NCI-H1417 (cell line): ENCODE results near the gene CAPN12.

Experiments used
- DNase-seq, 3 experiments: peaks; one replicate each; lab custom pipeline; 2025; lab: John Stamatoyannopoulos, UW

Gene CAPN12

DNA sequence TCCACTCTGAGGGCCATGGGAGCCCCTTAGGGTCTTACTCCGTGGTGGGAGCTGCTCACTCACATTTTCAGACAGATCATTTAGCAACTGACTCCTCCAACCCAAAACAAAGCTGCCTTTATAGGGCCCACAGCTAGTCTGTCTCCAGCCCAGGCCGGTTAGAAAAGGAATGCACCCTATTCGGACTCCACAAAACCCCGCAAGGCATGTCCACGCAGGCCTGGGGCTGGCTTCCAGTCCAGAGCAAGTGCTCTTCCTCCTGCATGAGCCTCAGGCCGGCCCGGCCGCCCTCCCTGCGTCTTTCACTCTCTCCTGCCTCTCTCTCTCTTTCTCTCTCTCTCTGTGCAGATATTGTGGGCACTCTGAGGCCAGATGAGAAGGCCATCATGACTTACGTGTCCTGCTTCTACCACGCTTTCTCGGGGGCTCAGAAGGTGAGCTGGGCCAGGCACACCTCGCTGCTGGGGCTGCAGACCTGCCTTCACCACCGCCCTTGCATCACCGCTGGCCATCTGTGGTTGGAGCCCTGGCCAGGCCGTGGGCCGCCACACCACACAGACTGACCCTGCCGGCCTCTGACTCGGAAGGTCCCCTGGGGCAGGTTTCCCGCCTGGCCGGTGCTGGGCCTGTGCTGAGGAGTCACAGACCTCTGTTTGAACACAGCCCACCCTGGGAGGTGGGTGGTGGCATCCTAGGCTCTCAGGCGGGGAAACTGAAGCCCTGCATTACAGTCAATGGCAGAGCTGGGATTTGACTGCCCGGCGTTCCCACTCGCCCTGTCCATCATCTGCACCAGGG, 33.1 kb downstream of the CAPN12 start:
- DNase-seq = no peak

DNA sequence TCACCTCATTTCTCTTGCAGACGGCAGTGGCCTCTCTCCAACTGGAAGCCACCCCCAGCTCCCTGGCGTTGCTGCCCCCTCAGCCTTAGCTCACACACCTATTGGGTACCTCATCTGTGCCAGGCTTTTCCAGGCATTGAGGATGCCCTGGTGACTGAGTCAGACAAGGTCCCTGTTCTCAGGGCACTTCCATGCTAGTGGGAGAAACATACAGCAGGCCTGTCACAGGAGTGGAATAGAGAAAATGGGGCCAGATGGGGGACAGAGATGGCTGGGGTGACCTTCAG, 33.9 kb downstream of the CAPN12 start:
- DNase-seq = no peak

DNA sequence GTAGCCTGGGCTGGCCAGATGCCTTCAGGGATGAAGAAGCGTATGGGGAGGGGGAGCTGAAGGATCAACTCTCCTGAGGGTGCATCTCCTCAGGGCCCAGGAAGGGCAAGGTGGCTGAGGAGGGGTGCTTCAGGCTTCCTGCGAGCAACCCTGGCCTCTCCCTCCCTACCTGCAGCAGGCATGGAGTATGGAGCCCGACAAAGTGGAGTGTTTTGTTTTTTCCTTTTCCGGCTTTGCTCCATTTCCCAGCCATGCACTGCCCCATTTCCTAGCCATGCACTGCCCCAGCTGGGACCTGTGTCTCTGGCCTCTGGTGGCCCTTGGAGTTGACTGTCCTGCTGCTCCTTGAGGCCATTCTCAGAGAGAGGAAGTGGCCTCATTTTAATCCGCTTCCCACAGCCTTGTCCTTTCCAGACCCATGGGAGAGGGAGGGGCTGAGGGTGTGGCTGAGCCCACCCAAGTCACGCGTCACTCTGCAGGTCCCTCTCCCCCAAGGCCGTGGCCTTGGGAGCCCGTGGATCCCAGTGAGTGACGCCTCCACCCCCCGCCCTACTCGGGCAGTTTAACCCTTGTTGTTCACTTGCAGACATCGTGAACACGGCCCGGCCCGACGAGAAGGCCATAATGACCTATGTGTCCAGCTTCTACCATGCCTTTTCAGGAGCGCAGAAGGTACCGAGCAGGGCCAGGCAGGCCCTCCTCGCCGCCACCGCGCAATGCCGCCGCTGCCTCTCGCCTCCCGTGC, 34.4 kb downstream of the CAPN12 start:
- no peak for DNase-seq

DNA sequence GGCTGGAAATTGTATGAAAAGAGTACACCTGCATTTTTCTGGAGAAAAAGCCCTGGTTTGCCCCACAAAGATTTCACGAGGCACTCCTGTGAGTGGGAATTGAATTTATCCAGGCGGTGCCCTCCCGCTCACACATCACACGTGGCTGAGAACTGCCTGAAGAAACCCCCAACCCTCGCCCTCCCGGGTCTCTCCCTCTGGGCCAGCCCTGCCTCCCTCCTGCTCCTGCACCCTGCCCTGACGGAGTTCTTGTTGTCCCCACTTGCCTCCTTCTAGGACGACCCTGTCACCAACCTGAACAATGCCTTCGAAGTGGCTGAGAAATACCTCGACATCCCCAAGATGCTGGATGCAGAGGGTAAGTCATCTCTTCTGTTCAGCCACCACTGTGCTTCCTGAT, 35.2 kb downstream of the CAPN12 start:
- no peak for DNase-seq

DNA sequence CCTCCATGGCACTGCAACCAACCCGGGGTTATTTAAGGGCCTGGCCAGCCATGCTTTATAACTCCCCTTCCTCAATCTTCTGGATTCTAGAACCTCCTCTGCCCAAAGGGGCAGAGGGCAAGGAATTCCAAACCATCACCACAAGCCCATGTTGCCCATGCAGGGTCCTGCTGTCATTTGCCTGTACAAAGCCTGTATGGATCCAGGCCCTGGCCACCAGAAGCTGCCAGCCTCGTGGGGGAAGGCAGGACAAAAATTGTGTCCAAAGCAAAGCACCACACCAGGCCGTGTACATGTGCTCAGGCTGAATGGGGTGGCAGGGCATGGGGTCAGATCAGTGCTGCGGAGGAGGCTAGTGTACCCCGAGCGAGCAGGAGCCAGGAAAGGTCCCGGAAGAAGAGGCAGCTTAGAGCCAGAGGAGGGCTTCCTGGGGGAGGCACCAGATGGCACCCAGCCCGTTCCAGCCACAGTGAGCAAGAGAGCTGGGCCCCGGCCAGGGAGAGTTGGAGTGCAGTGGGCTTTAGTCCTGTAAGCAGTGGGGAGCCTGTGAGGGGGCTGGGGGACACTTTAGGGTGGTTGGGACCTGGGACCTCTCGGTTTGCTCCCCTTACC, 35.8 kb downstream of the CAPN12 start:
- no peak for DNase-seq

DNA sequence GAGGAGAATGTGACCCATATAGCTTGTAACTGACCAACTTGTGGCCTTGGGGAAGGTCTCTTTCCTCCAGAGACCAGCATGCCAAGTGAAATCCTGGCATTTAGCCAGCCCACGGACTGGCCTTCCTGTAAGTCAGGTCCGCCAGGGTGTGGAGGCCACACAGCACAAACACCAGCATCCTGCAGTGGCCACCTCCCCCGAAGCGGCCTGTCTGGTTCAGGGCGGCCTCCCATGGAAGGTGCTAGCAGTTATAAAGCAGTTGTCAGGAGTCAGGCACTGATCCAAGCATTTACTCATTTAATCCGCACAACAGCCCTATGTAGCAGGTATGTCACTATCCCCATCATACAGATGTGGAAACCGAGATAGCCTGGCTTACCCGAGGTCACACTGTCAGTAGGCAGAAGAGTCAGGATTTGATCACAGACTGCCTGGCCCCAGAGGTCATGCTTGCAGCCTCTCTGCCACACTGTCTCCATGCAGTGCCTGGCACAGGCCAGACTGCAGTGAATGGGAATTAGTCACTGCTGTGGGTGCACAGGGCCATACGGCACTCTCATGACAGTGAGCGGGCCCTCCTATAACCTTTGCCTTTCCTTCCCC, 36.7 kb downstream of the CAPN12 start:
- DNase-seq = no peak

DNA sequence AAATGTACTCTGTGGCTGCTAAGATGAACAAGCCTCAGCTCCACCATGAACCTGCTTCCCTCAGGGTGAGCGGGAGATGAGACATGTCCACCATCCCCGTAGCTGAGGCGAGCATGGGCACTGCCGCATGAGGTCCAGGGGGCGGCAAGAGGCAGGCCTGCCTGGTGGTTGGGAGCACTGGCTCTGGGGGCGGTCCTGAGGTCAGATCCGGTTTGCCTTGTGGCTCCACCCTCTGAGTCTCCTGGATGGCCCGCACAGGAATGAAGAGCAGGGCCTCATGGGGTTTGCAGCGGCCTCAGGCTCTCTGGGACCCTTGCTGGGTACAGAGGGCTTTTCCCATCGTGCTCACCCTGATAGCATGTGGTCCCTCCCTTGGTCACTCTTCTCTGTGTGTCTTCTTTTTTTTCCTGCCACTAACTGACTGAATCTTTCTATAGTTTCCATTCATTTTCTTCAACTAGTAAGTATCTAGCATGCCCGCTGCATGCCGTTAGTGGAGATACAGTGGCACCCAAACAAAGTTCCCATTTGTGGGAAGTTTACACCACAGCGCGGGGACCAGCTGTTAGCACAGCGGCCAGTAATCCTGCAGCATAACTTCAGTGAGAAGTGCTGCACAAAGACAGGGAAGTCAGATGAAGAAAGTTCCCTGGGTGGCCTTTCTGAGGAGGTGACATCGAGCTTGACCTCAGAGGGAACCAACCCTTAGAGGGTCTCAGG, 37.3 kb downstream of the CAPN12 start:
- no peak for DNase-seq

DNA sequence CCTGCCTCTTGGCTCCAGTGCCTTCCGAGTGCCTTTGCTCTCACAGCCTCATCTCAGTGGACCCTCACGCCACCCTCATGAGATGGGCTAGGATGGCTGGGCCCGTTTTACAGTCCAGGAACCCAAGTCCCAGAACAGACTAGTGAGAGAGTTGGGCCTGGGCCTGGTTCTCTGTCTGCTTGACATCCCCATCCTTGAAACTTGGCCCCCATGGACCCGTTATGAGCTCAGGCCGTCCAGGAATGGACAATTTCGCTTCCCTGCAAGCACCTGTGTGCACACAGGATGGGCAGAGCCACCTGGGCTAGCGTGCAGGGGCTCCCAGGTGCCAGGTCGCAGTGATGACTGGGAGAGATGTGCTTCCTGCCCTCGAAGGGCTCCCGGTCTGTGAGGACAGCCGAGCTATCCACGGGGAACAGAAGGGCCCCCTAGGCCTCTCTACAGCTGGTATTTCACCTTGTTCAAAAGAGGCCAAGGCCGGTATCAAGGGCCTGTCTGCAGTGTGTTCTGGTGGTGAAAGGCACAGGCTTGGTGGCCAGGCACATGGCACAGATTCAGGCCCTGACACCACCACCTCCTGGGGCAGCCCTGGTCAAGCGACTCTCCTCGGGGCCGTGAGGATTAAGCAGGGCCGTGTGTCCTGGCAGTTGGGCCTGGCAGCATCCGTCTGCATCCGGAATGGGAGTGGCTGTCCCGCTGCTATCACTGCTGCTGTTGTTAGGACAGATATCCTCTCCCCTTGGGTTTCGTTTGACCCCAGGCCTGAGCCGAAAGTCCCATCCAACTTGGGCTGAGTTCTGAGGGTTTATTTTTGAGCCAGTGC, 38.9 kb downstream of the CAPN12 start:
- DNase-seq = no peak

DNA sequence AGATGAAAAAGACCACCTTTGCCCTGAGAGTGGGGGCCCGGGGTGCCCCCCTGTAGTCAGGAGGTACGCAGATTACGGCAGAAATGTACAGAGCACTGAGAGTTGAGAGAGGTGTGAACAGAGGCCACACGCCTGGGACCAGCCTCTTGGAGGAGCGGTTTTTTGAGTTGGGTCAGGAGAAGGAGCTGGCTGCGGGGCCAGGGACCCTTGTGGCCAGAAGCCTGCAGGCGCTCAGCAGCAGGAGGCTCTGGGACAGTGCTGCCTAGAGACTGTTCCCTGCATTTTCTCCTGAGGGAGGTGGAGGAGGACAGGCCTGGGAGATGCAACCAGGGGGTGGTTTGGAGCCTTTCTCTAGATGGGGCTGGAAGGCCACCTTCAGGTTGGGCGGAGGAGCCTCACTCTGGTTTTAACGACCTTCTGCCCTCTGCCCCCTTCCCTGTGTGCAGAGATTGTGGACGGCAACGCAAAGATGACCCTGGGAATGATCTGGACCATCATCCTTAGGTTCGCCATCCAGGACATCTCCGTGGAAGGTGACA, 39.7 kb downstream of the CAPN12 start:
- DNase-seq = no peak

DNA sequence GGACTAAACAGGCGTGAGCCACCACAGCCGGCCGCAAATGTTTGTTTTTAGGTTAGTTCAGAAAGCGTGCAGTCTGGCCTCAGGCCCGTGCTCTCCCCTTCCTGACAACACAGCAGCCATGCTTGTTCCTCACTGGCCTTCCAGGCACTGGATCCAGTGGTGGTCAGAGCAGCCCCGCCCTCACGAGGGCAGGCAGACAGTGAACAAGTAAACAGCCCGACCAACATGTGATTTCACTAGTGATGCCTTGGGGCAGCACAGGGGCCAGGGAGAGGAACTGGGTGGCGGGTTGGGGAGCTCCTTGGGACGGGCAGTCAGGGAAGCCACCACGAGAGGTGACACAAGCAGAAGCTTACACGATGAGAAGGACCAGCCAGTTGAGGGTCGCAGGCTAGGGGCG, 40.8 kb downstream of the CAPN12 start:
- no peak for DNase-seq

DNA sequence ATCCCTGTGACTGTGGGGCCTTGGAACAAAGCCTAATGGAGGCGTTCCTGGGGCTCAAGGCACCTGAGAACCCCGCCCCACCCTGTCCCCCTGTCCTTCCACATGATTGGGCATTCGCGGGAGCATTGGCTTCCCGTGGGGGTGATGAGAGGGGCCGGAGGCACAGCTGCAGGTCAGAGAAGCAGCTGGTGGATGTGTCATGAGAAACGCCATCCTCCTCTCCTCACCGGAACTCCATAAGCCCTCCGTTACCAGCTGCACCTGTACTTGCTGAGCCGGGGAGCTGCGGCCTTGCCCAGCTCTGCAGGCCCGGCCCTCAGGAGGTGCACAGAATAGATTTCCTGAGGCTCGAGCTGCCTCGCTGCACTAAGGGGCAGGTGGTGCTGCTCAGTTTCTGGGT, 42.0 kb downstream of the CAPN12 start:
- peak in 1 of 3 experiments; percentile 40 for DNase-seq

DNA sequence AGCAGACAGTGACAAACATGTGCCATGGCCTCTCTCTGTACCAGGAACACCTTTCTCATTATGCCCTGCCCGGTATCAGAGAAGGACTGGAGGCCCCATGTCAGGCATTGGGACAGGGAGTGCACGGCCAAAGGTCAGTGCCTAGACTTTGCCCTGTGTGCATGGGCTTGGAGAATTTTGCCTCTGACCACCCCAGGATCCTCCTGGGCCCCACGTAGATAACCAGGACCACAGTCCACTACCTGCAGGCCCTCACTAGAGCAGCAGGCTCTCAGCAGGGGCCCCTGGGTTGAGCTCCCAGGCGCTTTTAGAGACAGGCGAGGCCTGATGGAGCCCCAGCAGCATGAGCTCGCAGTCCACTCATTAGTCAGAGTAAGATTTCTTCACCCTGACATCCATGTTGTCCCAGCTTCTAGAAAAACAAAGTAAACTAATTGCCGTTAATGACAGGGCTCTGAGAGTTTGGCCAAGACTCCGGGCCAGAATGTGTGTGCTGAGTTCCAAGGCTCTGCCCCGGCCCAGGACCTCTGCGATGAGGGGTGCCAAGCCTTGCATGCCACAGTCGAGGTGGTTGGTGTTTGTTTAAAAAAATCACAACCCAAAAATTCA, 42.7 kb downstream of the CAPN12 start:
- DNase-seq = no peak

DNA sequence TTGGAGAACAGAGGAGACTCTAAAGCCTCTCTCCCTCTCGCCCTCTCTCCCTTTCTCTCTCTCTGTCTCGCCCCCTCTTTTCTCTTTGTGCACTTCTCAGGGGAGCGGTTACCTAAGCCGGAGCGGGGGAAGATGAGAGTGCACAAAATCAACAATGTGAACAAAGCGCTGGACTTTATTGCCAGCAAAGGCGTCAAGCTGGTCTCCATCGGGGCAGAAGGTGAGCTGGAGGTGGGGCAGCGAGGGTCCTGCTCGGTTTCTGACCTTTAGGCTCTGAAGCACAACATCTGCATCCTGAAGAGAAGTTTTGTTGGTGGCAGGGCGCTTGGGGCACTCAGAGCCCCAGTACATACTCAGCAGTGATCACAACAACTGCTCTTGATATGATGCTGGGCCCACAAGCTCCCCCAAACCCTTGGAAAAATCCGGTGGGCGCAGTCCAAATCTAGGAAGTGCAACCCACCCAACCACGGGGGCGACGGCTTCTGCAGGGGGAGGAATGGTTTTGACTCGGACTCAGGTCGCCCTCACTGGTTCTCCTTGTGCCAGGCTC, 43.3 kb downstream of the CAPN12 start:
- no peak for DNase-seq

DNA sequence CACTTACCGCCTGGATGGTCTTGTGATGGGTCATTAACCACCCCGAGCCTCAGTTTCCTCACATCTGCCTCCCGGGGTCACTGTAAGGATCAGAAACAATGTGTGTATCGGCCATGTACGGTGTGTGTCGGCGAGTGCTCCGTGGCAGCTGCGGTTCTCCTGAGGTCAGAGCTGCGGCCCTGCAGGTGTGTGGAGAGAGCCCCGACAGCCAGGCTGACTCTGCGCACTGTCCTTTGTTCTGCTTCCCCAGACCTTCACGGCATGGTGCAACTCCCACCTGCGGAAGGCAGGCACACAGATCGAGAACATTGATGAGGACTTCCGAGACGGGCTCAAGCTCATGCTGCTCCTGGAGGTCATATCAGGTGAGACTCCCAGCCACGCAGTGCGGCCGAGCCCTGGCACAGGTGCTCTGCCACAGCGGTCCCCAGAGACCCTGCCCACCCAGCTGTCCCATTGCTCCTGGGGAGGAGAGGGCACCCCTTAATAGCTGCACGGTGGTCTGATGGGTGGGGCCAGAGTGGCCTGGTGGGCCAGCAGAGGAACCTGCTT, 43.8 kb downstream of the CAPN12 start:
- DNase-seq = peak in 1 of 3 experiments; percentile 20

DNA sequence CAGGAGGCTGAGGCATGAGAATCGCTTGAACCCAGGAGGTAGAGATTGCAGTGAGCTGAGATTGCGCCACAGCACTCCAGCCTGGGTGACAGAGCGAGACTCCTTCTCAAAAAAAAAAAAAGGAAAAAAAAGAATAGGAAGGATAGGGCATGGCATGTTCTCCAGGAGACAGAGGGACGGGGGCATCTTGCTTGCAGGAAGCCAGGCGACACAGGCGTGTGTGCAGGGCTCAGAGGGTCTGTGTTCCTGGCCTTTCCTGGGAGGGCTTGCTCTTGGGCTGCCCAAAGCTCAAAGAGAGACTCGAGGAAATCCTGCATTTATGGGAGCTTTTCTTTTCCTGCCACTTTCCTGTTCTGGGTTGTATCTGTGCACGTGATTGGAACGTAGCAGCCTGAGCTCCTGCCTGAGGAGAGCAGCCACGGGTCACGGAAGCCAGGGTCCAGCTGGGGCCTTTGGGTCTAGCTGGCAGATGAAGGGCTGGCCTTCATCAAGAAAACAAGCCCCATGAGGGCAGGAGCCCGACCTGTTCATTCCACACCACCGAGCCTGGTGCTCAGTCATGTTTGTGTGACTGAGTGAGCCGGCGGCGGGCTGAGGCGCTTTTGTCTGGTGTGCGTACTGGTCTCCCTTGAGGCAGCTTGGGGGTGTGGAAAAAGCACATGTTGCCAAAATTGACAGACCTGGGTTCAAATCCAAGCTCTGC, 44.5 kb downstream of the CAPN12 start:
- no peak for DNase-seq

DNA sequence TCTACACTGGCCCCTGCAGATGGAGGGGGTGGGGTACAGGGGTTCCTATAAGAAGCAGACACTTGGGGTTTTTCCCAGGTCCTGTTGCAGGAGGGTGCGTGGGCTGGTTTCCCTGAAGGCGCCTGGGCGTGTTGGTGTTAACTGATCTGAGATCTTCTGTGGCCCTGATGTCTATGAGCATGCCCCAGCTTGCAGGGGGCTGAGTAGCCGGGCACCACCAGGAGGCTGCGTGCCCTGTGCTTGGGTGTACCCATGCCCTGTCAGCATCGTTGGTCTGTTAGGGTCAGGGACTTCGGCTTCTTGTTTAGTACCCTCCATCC, 45.3 kb downstream of the CAPN12 start:
- no peak for DNase-seq

DNA sequence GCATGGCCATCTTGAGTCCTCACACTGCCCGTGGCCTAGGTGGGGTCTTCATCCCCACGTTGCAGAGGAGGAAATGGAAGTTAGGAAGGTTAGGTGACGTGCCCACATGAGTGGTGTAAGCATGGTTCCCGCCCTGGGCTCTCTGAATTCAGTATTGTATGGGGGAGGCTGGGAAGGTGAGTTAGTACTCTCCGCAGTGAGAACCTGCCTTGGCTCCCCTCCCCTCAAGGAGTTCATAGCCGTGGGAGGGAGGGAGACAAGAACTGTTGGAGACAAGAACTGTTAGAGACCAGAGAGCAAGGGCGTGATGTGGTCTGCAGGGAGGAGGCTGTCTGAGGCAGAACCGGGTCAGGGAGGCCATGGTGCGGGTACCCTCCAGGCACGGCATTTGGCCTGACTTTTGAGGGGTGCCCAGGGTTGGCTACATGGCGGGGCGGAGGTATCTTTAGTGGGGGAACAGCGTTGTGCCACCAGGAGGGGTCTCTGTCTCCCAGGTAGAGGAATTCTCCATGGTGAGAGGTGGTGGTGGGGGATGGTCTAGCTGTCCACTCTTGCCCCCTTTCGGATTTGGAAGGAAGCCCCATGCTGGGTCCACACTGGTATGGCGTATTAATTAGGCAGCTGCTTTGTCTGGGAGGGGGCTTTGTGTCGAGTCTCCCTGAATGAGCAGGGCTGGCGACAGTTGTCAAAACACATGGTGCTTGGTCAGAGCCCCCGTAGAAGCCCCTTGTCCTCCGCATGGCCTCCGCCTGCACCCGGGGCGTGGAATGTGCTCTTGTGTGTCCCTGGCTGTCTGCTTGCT, 45.8 kb downstream of the CAPN12 start:
- DNase-seq = no peak

DNA sequence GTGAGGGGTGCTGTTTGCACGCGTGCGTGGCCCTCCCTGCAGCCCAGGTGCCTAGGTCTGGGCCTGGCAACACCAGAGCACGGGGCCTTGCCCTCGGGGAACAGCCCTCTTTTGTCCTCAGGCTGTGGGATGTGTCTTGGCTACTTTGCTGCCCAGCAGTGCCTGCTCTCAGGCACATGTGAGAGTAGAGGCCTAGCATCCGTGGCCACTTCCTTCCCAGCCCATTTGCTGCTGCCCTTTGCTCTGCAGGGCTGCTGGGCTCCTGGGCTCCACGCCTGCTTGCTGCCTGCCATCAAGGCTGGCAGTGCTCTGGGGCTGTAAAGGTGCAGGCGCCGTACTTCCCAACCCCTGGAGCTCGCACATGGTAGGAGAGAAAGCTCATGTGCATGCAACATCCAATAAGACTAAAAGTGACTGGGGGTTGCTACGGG, 46.6 kb downstream of the CAPN12 start:
- DNase-seq = no peak

DNA sequence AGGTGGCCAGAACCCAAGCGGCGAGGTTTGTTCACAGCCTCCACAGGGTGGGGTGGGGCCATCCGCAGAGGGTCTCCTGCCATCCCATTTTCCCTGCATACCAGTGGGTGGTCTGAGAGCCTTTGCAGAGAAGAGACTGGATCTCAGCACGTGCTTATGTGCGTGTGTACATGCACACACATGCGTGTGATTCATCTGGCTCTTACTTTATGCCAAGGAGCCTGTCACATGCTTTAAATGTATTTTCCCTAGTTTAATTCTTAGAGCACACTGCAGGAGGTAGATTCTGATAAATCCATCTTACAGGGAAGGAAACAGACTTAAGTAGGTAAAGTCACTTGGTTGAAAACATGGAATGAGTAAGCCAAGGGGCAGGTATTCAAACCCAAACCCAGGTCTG, 47.1 kb downstream of the CAPN12 start:
- DNase-seq = no peak
